HEK293 (cell line): ENCODE data around the gene CHAC1.
A peak's percentile ranks its signal among the peaks of the same experiment; 100 is the strongest.

Source experiments
- EGR2 ChIP-seq: fragments of 450-650 bp; formaldehyde crosslinking; IDR thresholded peaks from 2 replicates; pipeline ENCODE4 v1.5.1; 2016; ENCODE audit warnings: low read depth, missing biosample characterization, missing genetic modification characterization
- KLF9 ChIP-seq: fragments of 450-650 bp; formaldehyde crosslinking; IDR thresholded peaks from 2 replicates; pipeline ENCODE4 v1.5.1; 2016; ENCODE audit warnings: missing biosample characterization, missing genetic modification characterization, low read depth
- OVOL3 ChIP-seq: fragments of 450-650 bp; formaldehyde crosslinking; IDR thresholded peaks from 2 replicates; pipeline ENCODE4 v1.5.1; 2016; ENCODE audit warnings: missing biosample characterization, missing genetic modification characterization
- PRDM4 ChIP-seq: fragments of 450-650 bp; formaldehyde crosslinking; IDR thresholded peaks from 2 replicates; pipeline ENCODE4 v1.5.1; 2017; ENCODE audit warnings: missing biosample characterization, missing genetic modification characterization
- REST ChIP-seq: fragments of 450-650 bp; formaldehyde crosslinking; IDR thresholded peaks from 2 replicates; pipeline ENCODE4 v1.5.1; 2016; ENCODE audit warnings: missing biosample characterization, missing genetic modification characterization
- SP2 ChIP-seq: fragments of 450-650 bp; formaldehyde crosslinking; IDR thresholded peaks from 2 replicates; pipeline ENCODE4 v1.5.1; 2016; ENCODE audit warnings: missing biosample characterization, missing genetic modification characterization
- WT1 ChIP-seq: fragments of 450-650 bp; formaldehyde crosslinking; IDR thresholded peaks from 2 replicates; pipeline ENCODE4 v1.5.1; 2016; ENCODE audit warnings: missing biosample characterization, missing genetic modification characterization
- ZBTB10 ChIP-seq: fragments of 450-650 bp; formaldehyde crosslinking; IDR thresholded peaks from 2 replicates; pipeline ENCODE4 v1.5.1; 2016; ENCODE audit warnings: missing biosample characterization, missing genetic modification characterization
- ZBTB48 ChIP-seq: fragments of 450-650 bp; formaldehyde crosslinking; IDR thresholded peaks from 2 replicates; pipeline ENCODE4 v1.5.1; 2016; ENCODE audit warnings: missing biosample characterization, missing genetic modification characterization
- ZBTB8A ChIP-seq: fragments of 450-650 bp; formaldehyde crosslinking; IDR thresholded peaks from 2 replicates; pipeline ENCODE4 v1.5.1; 2016; ENCODE audit warnings: missing biosample characterization, missing genetic modification characterization
- ZEB2 ChIP-seq: fragments of 450-650 bp; formaldehyde crosslinking; IDR thresholded peaks from 2 replicates; pipeline ENCODE4 v1.5.1; 2016; ENCODE audit warnings: missing biosample characterization, missing genetic modification characterization
- ZFP69B ChIP-seq: fragments of 450-650 bp; formaldehyde crosslinking; IDR thresholded peaks from 2 replicates; pipeline ENCODE4 v1.5.1; 2016; ENCODE audit warnings: missing biosample characterization, missing genetic modification characterization
- ZNF10 ChIP-seq: fragments of 450-650 bp; formaldehyde crosslinking; IDR thresholded peaks from 2 replicates; pipeline ENCODE4 v1.5.1; 2017; ENCODE audit warnings: missing biosample characterization, missing genetic modification characterization
- ZNF16 ChIP-seq: fragments of 450-650 bp; formaldehyde crosslinking; IDR thresholded peaks from 2 replicates; pipeline ENCODE4 v1.5.1; 2016; ENCODE audit warnings: low read depth, missing biosample characterization, missing genetic modification characterization
- ZNF19 ChIP-seq: fragments of 450-650 bp; formaldehyde crosslinking; IDR thresholded peaks from 2 replicates; pipeline ENCODE4; 2016; ENCODE audit warnings: missing biosample characterization, missing genetic modification characterization, low read depth
- ZNF221 ChIP-seq: fragments of 450-650 bp; formaldehyde crosslinking; IDR thresholded peaks from 2 replicates; pipeline ENCODE4 v1.5.1; 2017; ENCODE audit warnings: missing biosample characterization, missing genetic modification characterization, borderline replicate concordance
- ZNF239 ChIP-seq: fragments of 450-650 bp; formaldehyde crosslinking; IDR thresholded peaks from 2 replicates; pipeline ENCODE4 v1.5.1; 2016; ENCODE audit warnings: missing biosample characterization, missing genetic modification characterization
- ZNF24 ChIP-seq: fragments of 450-650 bp; formaldehyde crosslinking; IDR thresholded peaks from 2 replicates; pipeline ENCODE4 v1.5.1; 2016; ENCODE audit warnings: missing biosample characterization, missing genetic modification characterization
- ZNF280D ChIP-seq: fragments of 450-650 bp; formaldehyde crosslinking; IDR thresholded peaks from 2 replicates; pipeline ENCODE4 v1.5.1; 2016; ENCODE audit warnings: missing biosample characterization, missing genetic modification characterization
- ZNF324 ChIP-seq: fragments of 450-650 bp; formaldehyde crosslinking; IDR thresholded peaks from 2 replicates; pipeline ENCODE4 v1.5.1; 2016; ENCODE audit warnings: missing biosample characterization, missing genetic modification characterization
- ZNF501 ChIP-seq: fragments of 450-650 bp; formaldehyde crosslinking; IDR thresholded peaks from 2 replicates; pipeline ENCODE4 v1.5.1; 2016; ENCODE audit warnings: missing biosample characterization, missing genetic modification characterization
- ZNF548 ChIP-seq: fragments of 450-650 bp; formaldehyde crosslinking; IDR thresholded peaks from 2 replicates; pipeline ENCODE4 v1.5.1; 2016; ENCODE audit warnings: missing biosample characterization, missing genetic modification characterization
- ZNF670 ChIP-seq: fragments of 450-650 bp; formaldehyde crosslinking; IDR thresholded peaks from 2 replicates; pipeline ENCODE4 v1.5.1; 2016; ENCODE audit warnings: missing biosample characterization, missing genetic modification characterization, low read depth
- ZNF707 ChIP-seq: fragments of 450-650 bp; formaldehyde crosslinking; IDR thresholded peaks from 2 replicates; pipeline ENCODE4 v1.5.1; 2016; ENCODE audit warnings: missing biosample characterization, missing genetic modification characterization
- ZNF747 ChIP-seq: fragments of 450-650 bp; formaldehyde crosslinking; IDR thresholded peaks from 2 replicates; pipeline ENCODE4 v1.5.1; 2016; ENCODE audit warnings: missing biosample characterization, missing genetic modification characterization
- ZSCAN4 ChIP-seq: fragments of 450-650 bp; formaldehyde crosslinking; IDR thresholded peaks from 2 replicates; pipeline ENCODE4 v1.5.1; 2017; ENCODE audit warnings: missing biosample characterization, missing genetic modification characterization

CHAC1 gene

GRCh38 chr15:40930430-40931299, 22.6 kb upstream of the CHAC1 start (continued):
- TF ChIP-seq PRDM4: no peak
- TF ChIP-seq ZNF707 (tag by site-specific recombination): no peak
- no peak for TF ChIP-seq ZNF221 (tag by site-specific recombination)
- no peak for TF ChIP-seq ZNF548 (tag by site-specific recombination)
- TF ChIP-seq ZNF747 (tag by site-specific recombination): no peak
- peak; percentile 75 for TF ChIP-seq ZNF24
- TF ChIP-seq ZNF16 (tag by site-specific recombination): no peak
- TF ChIP-seq ZNF19 (tag by site-specific recombination): no peak
- peak; percentile 37; the same call in 1 of the 2 replicates for TF ChIP-seq ZNF501
- TF ChIP-seq WT1 (tag by site-specific recombination): no peak
- TF ChIP-seq ZEB2 (tag by site-specific recombination): peak; percentile 97
- TF ChIP-seq ZBTB48 (tag by site-specific recombination): 0 out of 2 replicates have a peak, but pooled peaks have one; percentile 29
- peak; percentile 54 for TF ChIP-seq ZBTB8A (tag by site-specific recombination)
- TF ChIP-seq REST (tag by site-specific recombination): no peak
- TF ChIP-seq EGR2 (tag by site-specific recombination): peak; percentile 69; the same call in 1 of the 2 replicates
- TF ChIP-seq ZNF280D (tag by site-specific recombination): no peak
- TF ChIP-seq ZBTB10 (tag by site-specific recombination): peak; percentile 64
- 0 out of 2 replicates have a peak, but pooled peaks have one; percentile 72 for TF ChIP-seq ZNF324 (tag by site-specific recombination)
- TF ChIP-seq KLF9 (tag by site-specific recombination): no peak
- no peak for TF ChIP-seq ZSCAN4 (tag by site-specific recombination)
- TF ChIP-seq ZFP69B: peak; percentile 53; the same call in 1 of the 2 replicates
- peak; percentile 44; the same call in 1 of the 2 replicates for TF ChIP-seq ZNF239 (tag by site-specific recombination)
- no peak for TF ChIP-seq ZNF670 (tag by site-specific recombination)
- peak; percentile 81 for TF ChIP-seq OVOL3 (tag by site-specific recombination)
- TF ChIP-seq ZNF10 (tag by site-specific recombination): no peak
- peak; percentile 29; the same call in 1 of the 2 replicates for TF ChIP-seq SP2
